ENCODE measurements around the gene PKNOX2.

The PKNOX2 gene

DNA sequence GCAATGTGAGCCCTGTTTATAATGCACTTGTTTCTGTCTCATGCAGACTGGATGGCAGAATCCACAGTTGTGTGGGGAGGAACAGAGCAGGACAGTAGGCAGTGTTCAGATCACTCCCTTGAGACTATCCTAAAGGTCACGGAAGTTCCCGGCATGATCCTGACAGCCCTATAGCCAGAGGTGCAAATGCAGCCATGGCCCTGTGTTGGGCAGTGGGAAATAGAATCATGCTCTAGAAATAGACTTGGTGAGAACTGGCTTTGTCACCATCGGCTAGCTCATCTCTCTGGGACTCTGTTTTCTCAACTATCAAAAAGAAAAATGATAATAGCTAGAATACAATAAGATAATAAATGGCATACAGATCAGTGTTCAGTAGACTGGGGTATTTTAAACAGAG is 208.4 kb downstream of the PKNOX2 start:
- Histone ChIP-seq H2AFZ (ENCODE audit: low read length, unreplicated experiment) (no peak overlapping the region), H3K36me3 (ENCODE audit: insufficient read depth, low read length) (no peaks in the 10 kb centered on the region), H3K4me1 (ENCODE audit: control insufficient read depth, insufficient read depth, low read length, unreplicated experiment) (peaks cover 4% of the 10 kb centered on the region), H3K27me3 (ENCODE audit: insufficient read depth, low read length) (peaks cover 22% of the 10 kb centered on the region), H3K79me2 (ENCODE audit: control insufficient read depth, insufficient read depth, low read length, unreplicated experiment) (no peaks in the 10 kb centered on the region), H3K27ac (ENCODE audit: low read depth, low read length) (no peak overlapping the region), H3K4me3 (ENCODE audit: low read depth, low read length) (no peak overlapping the region)

DNA sequence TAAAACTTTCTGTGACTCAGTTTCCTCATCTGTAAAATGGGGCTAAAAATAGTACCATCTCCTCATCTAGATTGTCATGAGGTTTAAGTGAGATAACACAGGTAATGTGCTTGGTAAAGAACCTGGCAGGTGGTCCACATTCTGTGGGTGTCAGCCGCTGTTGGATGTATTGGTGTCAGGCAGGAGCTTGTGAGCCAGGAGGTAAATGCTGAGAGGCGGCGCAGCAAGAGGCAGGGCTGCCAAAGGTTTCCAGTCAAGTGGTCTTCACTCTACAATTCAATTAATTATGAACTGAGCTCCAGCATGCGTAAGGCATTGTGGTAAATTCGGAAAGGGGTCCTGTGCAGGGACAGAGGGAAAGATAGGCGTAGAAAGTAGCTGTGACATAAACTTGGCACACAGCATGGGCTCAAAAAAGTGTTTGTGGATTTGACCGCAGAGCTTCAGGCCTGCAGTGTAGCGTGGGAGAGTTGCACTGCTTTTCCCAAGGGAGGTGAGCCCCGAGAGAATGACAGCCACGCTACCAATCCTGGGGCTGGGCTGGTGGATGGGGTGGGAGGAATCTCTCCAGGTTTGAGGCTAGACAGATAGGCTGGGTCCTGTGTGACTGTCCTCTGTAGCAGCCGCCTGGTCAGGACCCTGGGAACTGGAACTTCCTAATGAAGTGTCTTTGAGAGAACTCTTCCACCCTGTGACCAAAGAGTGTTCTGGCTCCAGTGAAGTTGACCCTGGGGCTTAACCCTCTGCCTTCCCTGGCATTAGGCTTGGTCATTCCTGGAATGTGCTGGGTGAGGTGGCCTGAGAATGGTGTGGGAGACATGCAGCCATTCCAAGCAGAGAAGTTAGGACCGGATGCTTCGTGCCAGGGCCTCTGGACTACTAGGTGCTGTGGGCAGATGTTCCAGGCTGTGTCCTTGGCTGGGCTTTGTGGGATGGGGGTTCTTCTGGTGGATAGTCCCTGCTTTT is 209.2 kb downstream of the PKNOX2 start:
- no peak overlapping the region for H2AFZ ChIP-seq (ENCODE audit: low read length, unreplicated experiment)
- H3K4me1 ChIP-seq (ENCODE audit: control insufficient read depth, insufficient read depth, low read length, unreplicated experiment) = peaks cover 4% of the 10 kb centered on the region
- H3K79me2 ChIP-seq (ENCODE audit: control insufficient read depth, insufficient read depth, low read length, unreplicated experiment) = no peaks in the 10 kb centered on the region
- peaks cover 22% of the 10 kb centered on the region for H3K27me3 ChIP-seq (ENCODE audit: insufficient read depth, low read length)
- no peaks in the 10 kb centered on the region for H3K36me3 ChIP-seq (ENCODE audit: insufficient read depth, low read length)
- H3K27ac ChIP-seq (ENCODE audit: low read depth, low read length) = no peak overlapping the region
- no peak overlapping the region for H3K4me3 ChIP-seq (ENCODE audit: low read depth, low read length)

DNA sequence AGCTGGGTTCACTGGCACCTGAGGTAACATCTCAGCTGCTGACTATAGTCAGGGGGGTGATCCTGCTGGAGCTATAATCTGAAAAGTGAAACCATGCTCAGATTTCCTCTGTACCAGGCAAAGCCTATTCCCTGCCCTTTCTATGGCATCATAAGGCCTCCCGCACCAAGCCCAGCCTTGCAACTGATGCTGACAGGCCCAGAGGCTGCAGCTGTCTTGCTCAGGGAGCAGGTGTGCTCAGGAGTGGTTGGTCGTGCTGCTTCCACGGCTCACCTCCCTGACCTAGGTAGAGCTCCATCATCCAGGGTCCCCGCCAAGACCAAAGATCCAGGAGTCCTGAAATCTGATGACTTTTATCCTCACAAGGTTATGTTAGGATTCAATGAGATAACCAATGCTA is 209.8 kb downstream of the PKNOX2 start:
- H3K4me3 ChIP-seq (ENCODE audit: low read depth, low read length) = no peak overlapping the region
- H3K79me2 ChIP-seq (ENCODE audit: control insufficient read depth, insufficient read depth, low read length, unreplicated experiment) = no peaks in the 10 kb centered on the region
- peaks cover 4% of the 10 kb centered on the region for H3K4me1 ChIP-seq (ENCODE audit: control insufficient read depth, insufficient read depth, low read length, unreplicated experiment)
- H3K36me3 ChIP-seq (ENCODE audit: insufficient read depth, low read length) = no peaks in the 10 kb centered on the region
- H3K27me3 ChIP-seq (ENCODE audit: insufficient read depth, low read length) = peaks cover 25% of the 10 kb centered on the region
- no peak overlapping the region for H3K27ac ChIP-seq (ENCODE audit: low read depth, low read length)
- no peak overlapping the region for H2AFZ ChIP-seq (ENCODE audit: low read length, unreplicated experiment)

DNA sequence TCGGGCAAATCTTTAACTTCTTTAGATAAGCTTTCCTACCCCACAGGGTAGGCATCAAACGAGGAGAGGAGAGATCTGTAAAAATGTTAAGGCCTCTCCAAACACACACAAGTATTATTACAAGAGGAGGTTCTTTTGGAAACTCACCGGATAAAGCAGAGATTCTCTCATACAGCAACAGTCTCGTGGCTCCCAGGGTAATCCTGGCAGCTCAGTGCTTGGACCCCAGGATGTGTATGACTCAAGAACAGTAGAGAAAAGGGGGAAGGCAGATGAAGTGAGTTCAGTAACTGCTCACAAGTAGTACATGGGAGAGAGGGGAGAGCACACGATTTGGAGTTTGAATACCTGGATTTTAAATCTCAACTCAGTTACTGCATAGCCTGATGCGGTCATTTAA is 210.6 kb downstream of the PKNOX2 start:
- Histone ChIP-seq H2AFZ (ENCODE audit: low read length, unreplicated experiment) (no peak overlapping the region), H3K4me3 (ENCODE audit: low read depth, low read length) (no peak overlapping the region), H3K79me2 (ENCODE audit: control insufficient read depth, insufficient read depth, low read length, unreplicated experiment) (no peaks in the 10 kb centered on the region), H3K4me1 (ENCODE audit: control insufficient read depth, insufficient read depth, low read length, unreplicated experiment) (peaks cover 4% of the 10 kb centered on the region), H3K27me3 (ENCODE audit: insufficient read depth, low read length) (peaks cover 29% of the 10 kb centered on the region), H3K27ac (ENCODE audit: low read depth, low read length) (no peak overlapping the region), H3K36me3 (ENCODE audit: insufficient read depth, low read length) (no peaks in the 10 kb centered on the region)

GRCh38 chr11:125376117-125376516 is 211.6 kb downstream of the PKNOX2 start:
- no peak overlapping the region for H3K27ac ChIP-seq (ENCODE audit: low read depth, low read length)
- no peaks in the 10 kb centered on the region for H3K36me3 ChIP-seq (ENCODE audit: insufficient read depth, low read length)
- no peak overlapping the region for H2AFZ ChIP-seq (ENCODE audit: low read length, unreplicated experiment)
- H3K79me2 ChIP-seq (ENCODE audit: control insufficient read depth, insufficient read depth, low read length, unreplicated experiment) = no peaks in the 10 kb centered on the region
- H3K4me1 ChIP-seq (ENCODE audit: control insufficient read depth, insufficient read depth, low read length, unreplicated experiment) = peaks cover 4% of the 10 kb centered on the region
- H3K4me3 ChIP-seq (ENCODE audit: low read depth, low read length) = no peak overlapping the region
- peaks cover 36% of the 10 kb centered on the region for H3K27me3 ChIP-seq (ENCODE audit: insufficient read depth, low read length)

GRCh38 chr11:125376856-125377255 is 212.3 kb downstream of the PKNOX2 start:
- peaks cover 39% of the 10 kb centered on the region for H3K27me3 ChIP-seq (ENCODE audit: insufficient read depth, low read length)
- no peaks in the 10 kb centered on the region for H3K79me2 ChIP-seq (ENCODE audit: control insufficient read depth, insufficient read depth, low read length, unreplicated experiment)
- H3K4me1 ChIP-seq (ENCODE audit: control insufficient read depth, insufficient read depth, low read length, unreplicated experiment) = peaks cover 4% of the 10 kb centered on the region
- no peak overlapping the region for H3K4me3 ChIP-seq (ENCODE audit: low read depth, low read length)
- no peak overlapping the region for H2AFZ ChIP-seq (ENCODE audit: low read length, unreplicated experiment)
- no peaks in the 10 kb centered on the region for H3K36me3 ChIP-seq (ENCODE audit: insufficient read depth, low read length)
- no peak overlapping the region for H3K27ac ChIP-seq (ENCODE audit: low read depth, low read length)

DNA sequence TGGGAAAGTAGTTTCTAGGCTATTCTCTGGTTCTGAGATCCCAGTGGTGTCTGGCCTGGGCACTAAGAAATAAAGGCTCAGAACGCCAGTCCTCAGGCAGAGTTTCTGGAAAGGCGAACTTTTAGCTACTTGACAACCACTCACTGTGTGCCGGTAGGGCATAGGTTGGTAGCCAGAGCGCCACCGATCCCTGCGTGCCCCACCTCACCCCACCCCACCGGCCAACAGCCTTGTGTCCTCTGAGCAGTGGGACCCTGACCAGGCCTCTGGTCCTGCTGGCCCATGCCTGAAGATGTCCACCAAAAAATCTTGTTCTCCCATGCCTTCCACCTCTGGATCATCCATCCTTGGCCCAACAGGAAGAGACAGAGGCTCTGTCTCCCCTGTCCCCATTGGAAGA is 213.5 kb downstream of the PKNOX2 start:
- Histone ChIP-seq H2AFZ (ENCODE audit: low read length, unreplicated experiment) (no peak overlapping the region), H3K27ac (ENCODE audit: low read depth, low read length) (no peak overlapping the region), H3K4me3 (ENCODE audit: low read depth, low read length) (no peak overlapping the region), H3K79me2 (ENCODE audit: control insufficient read depth, insufficient read depth, low read length, unreplicated experiment) (no peaks in the 10 kb centered on the region), H3K27me3 (ENCODE audit: insufficient read depth, low read length) (peaks cover 38% of the 10 kb centered on the region), H3K4me1 (ENCODE audit: control insufficient read depth, insufficient read depth, low read length, unreplicated experiment) (peaks cover 4% of the 10 kb centered on the region), H3K36me3 (ENCODE audit: insufficient read depth, low read length) (no peaks in the 10 kb centered on the region)

GRCh38 chr11:125378571-125378970 is 214.0 kb downstream of the PKNOX2 start:
- Histone ChIP-seq H3K27me3 (ENCODE audit: insufficient read depth, low read length) (peaks cover 35% of the 10 kb centered on the region), H3K79me2 (ENCODE audit: control insufficient read depth, insufficient read depth, low read length, unreplicated experiment) (no peaks in the 10 kb centered on the region), H3K27ac (ENCODE audit: low read depth, low read length) (no peak overlapping the region), H3K36me3 (ENCODE audit: insufficient read depth, low read length) (no peaks in the 10 kb centered on the region), H3K4me3 (ENCODE audit: low read depth, low read length) (no peak overlapping the region), H2AFZ (ENCODE audit: low read length, unreplicated experiment) (no peak overlapping the region), H3K4me1 (ENCODE audit: control insufficient read depth, insufficient read depth, low read length, unreplicated experiment) (peaks cover 4% of the 10 kb centered on the region)

DNA sequence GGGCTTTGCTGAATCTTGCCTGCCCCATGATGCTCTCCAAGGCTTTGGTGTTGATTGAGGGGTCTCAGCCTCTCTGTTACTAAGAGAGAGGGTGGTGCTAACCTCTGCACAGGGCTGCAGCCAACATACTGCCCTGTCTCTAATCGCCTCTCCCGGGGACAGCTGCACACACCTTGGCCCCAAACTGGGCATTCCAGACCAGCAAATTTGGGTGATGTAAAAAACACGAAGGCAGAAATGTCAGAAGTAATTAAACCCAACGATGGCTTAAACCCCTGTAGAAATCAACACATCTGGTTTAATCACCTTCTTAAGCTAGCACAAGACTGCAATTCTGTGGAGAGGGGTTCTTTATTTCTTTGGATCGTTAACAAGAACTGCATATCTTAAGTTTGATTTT is 215.0 kb downstream of the PKNOX2 start:
- no peak overlapping the region for H3K4me3 ChIP-seq (ENCODE audit: low read depth, low read length)
- H3K79me2 ChIP-seq (ENCODE audit: control insufficient read depth, insufficient read depth, low read length, unreplicated experiment) = no peaks in the 10 kb centered on the region
- H3K36me3 ChIP-seq (ENCODE audit: insufficient read depth, low read length) = no peaks in the 10 kb centered on the region
- peaks cover 4% of the 10 kb centered on the region for H3K4me1 ChIP-seq (ENCODE audit: control insufficient read depth, insufficient read depth, low read length, unreplicated experiment)
- H3K27me3 ChIP-seq (ENCODE audit: insufficient read depth, low read length) = peaks cover 39% of the 10 kb centered on the region
- H3K27ac ChIP-seq (ENCODE audit: low read depth, low read length) = no peak overlapping the region
- no peak overlapping the region for H2AFZ ChIP-seq (ENCODE audit: low read length, unreplicated experiment)

GRCh38 chr11:125379981-125380380 is 215.4 kb downstream of the PKNOX2 start:
- H3K27me3 ChIP-seq (ENCODE audit: insufficient read depth, low read length) = peaks cover 42% of the 10 kb centered on the region
- H3K36me3 ChIP-seq (ENCODE audit: insufficient read depth, low read length) = no peaks in the 10 kb centered on the region
- H3K27ac ChIP-seq (ENCODE audit: low read depth, low read length) = no peak overlapping the region
- peaks cover 4% of the 10 kb centered on the region for H3K4me1 ChIP-seq (ENCODE audit: control insufficient read depth, insufficient read depth, low read length, unreplicated experiment)
- no peaks in the 10 kb centered on the region for H3K79me2 ChIP-seq (ENCODE audit: control insufficient read depth, insufficient read depth, low read length, unreplicated experiment)
- no peak overlapping the region for H3K4me3 ChIP-seq (ENCODE audit: low read depth, low read length)
- H2AFZ ChIP-seq (ENCODE audit: low read length, unreplicated experiment) = no peak overlapping the region

GRCh38 chr11:125380756-125381445 is 216.3 kb downstream of the PKNOX2 start:
- Histone ChIP-seq H2AFZ (ENCODE audit: low read length, unreplicated experiment) (no peak overlapping the region), H3K79me2 (ENCODE audit: control insufficient read depth, insufficient read depth, low read length, unreplicated experiment) (no peaks in the 10 kb centered on the region), H3K27ac (ENCODE audit: low read depth, low read length) (no peak overlapping the region), H3K27me3 (ENCODE audit: insufficient read depth, low read length) (peaks cover 51% of the 10 kb centered on the region), H3K4me3 (ENCODE audit: low read depth, low read length) (no peak overlapping the region), H3K4me1 (ENCODE audit: control insufficient read depth, insufficient read depth, low read length, unreplicated experiment) (peaks cover 4% of the 10 kb centered on the region), H3K36me3 (ENCODE audit: insufficient read depth, low read length) (no peaks in the 10 kb centered on the region)

All from ACC112 (cell line).